HepG2 (cell line): ENCODE measurements around the gene NFATC4. TPM values are rescaled to one million over a fixed set of nuclear protein-coding genes. Genes with fewer than 3 reads are reported as not detected.

Experiments used
- ATF1 ChIP-seq: IDR thresholded peaks from 2 replicates; pipeline ENCODE4 v1.6.1; 2016; ENCODE audit warnings: mild to moderate bottlenecking, control low read depth
- CHD2 ChIP-seq: IDR thresholded peaks from 2 replicates; pipeline ENCODE4 v1.6.1; 2011; ENCODE audit warnings: low read depth, low read length, improper control_type of control experiment
- GATAD2A ChIP-seq: IDR thresholded peaks from 2 replicates; pipeline ENCODE4 v1.6.1; 2016
- GPN1 ChIP-seq: sonication (generic); formaldehyde crosslinking; IDR thresholded peaks from 2 replicates; pipeline ENCODE4 v1.5.1; 2020; ENCODE audit warnings: missing genetic modification reagents, borderline replicate concordance
- KDM2A ChIP-seq: sonication (generic); formaldehyde crosslinking; IDR thresholded peaks from 2 replicates; pipeline ENCODE4 v1.4.0; 2020; ENCODE audit warnings: low read depth, missing genetic modification reagents, borderline replicate concordance
- KLF9 ChIP-seq: IDR thresholded peaks from 2 replicates; pipeline ENCODE4 v1.6.1; 2016; ENCODE audit warnings: low read depth
- MAFK ChIP-seq, 2 experiments: IDR thresholded peaks in 1 of 2; conservative IDR thresholded peaks in 1 of 2; 2 replicates each; pipeline ENCODE4 v1.6.1; 2011; ENCODE audit warnings: improper control_type of control experiment in 2 of 2, low read length in 2 of 2
- SCMH1 ChIP-seq: sonication (generic); formaldehyde crosslinking; IDR thresholded peaks from 2 replicates; pipeline ENCODE4 v1.9.0; 2021; ENCODE audit warnings: missing genetic modification reagents, mild to moderate bottlenecking, borderline replicate concordance
- SP1 ChIP-seq, 2 experiments: fragments of 450-650 bp in 1 of 2; sonication (generic) in 1 of 2; formaldehyde crosslinking in 1 of 2; IDR thresholded peaks; 2 replicates each; pipeline versions ENCODE4 v1.4.0 to v1.6.1; 2016 to 2020; ENCODE audit warnings: missing genetic modification reagents in 1 of 2
- SYNCRIP ChIP-seq: fragments of 200-400 bp; formaldehyde crosslinking; IDR thresholded peaks from 2 replicates; pipeline ENCODE4 v1.6.1; 2018; ENCODE audit warnings: mild to moderate bottlenecking, low read depth, low read length; ENCODE audit not compliant: insufficient read depth
- TBL1XR1 ChIP-seq: fragments of 150-350 bp; IDR thresholded peaks from 2 replicates; pipeline ENCODE4 v1.6.1; 2014; ENCODE audit warnings: borderline replicate concordance, low read length; ENCODE audit not compliant: partially characterized antibody
- ZNF451 ChIP-seq: sonication (generic); formaldehyde crosslinking; IDR thresholded peaks from 2 replicates; pipeline ENCODE4 v1.5.0; 2020; ENCODE audit warnings: mild to moderate bottlenecking, missing genetic modification reagents
- ZNF775 ChIP-seq: sonication (generic); formaldehyde crosslinking; IDR thresholded peaks from 2 replicates; pipeline ENCODE4 v1.4.0; 2020; ENCODE audit warnings: missing genetic modification reagents, mild to moderate bottlenecking, moderate library complexity, borderline replicate concordance
- ZNF878 ChIP-seq: sonication (generic); formaldehyde crosslinking; IDR thresholded peaks from 2 replicates; pipeline ENCODE4 v1.8.1; 2023; ENCODE audit warnings: mild to moderate bottlenecking, missing genetic modification reagents, moderate library complexity
- polyA plus RNA-seq, 8 experiments: library from polyadenylated mRNA; depleted of rRNA in 3 of 8; stranded (reverse) in 7 of 8; unstranded in 1 of 8; fragments of >200 nt; fragmentation: Illumina TruSeq in 4 of 8; extraction: Trizol in 4 of 8; gene quantifications; 2 replicates each; pipeline versions ENCODE4 v1.2.1 to v1.2.3, GENCODE V29; 2011 to 2016; ENCODE audit warnings: low read depth in 4 of 8, missing spikeins in 1 of 8, mixed read lengths in 1 of 8; ENCODE audit not compliant: insufficient read depth in 1 of 8
- total RNA-seq, 5 experiments: library from RNA; depleted of rRNA; stranded (reverse); fragments of >200 nt; fragmentation: Illumina TruSeq; extraction: Trizol; gene quantifications; 2 replicates each; pipeline ENCODE4 v1.2.3, GENCODE V29; 2016; ENCODE audit warnings: low read depth in 1 of 5
- TF ChIP-seq, protein P1 (sequence below): sonication (generic); formaldehyde crosslinking; IDR thresholded peaks from 2 replicates; pipeline ENCODE4 v1.4.0; 2020; ENCODE audit warnings: low read depth, missing genetic modification reagents
- TF ChIP-seq, protein P2 (sequence below): IDR thresholded peaks from 2 replicates; pipeline ENCODE4 v1.6.1; 2016; ENCODE audit warnings: low read depth, missing genetic modification reagents, missing compliant biosample characterization
- TF ChIP-seq, protein P3 (sequence below), 2 experiments: sonication (generic) in 1 of 2; formaldehyde crosslinking in 1 of 2; IDR thresholded peaks; 2 replicates each; pipeline versions ENCODE4 v1.5.1 to v1.6.1; 2011 to 2020; ENCODE audit warnings: borderline replicate concordance in 1 of 2, low read depth in 1 of 2, low read length in 1 of 2, mild to moderate bottlenecking in 1 of 2, missing genetic modification reagents in 1 of 2, moderate library complexity in 1 of 2

Gene NFATC4
- total and polyA plus RNA-seq, 2 of the 13 experiments (the other 11 are each of a cell fraction or from before 2014, with no cell fraction given): 0.04 to 0.15 TPM

DNA sequence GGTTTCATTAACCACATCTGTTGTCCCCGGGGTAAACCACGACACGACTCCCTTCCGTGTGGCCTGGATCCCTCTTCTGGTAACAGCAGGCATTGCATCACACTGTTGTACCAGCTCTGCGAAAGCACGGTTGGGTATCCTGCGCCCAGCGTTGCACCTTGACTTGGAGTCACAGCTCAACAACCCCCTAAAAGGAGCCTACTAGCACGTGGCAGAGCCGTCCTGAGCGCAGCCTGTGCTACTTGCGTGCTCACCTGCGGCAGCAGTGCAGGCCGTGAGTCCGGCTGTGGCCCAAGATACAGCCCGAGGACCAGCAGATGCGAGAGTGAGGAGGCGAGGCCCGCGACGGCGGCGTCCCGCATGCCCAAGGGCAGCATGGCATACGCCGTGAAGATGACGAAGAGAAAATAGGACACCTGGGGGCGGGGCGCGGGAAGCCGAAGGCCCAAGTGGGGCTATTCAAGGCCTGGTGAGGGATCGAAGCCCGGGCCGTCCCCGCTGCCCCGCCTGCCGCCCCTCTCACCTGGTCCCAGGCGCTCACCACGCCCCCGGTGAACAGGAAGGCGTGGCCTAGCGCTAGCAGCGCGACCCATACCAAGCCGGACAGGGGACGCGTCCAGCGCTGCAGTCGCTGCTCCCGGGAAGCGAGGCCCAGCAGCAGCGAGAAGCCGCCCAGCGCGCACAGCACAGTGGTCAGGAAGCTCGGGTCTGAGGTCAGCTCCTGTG lies 35.6 kb upstream of the NFATC4 start (continued):
- TF ChIP-seq, protein P1, sequence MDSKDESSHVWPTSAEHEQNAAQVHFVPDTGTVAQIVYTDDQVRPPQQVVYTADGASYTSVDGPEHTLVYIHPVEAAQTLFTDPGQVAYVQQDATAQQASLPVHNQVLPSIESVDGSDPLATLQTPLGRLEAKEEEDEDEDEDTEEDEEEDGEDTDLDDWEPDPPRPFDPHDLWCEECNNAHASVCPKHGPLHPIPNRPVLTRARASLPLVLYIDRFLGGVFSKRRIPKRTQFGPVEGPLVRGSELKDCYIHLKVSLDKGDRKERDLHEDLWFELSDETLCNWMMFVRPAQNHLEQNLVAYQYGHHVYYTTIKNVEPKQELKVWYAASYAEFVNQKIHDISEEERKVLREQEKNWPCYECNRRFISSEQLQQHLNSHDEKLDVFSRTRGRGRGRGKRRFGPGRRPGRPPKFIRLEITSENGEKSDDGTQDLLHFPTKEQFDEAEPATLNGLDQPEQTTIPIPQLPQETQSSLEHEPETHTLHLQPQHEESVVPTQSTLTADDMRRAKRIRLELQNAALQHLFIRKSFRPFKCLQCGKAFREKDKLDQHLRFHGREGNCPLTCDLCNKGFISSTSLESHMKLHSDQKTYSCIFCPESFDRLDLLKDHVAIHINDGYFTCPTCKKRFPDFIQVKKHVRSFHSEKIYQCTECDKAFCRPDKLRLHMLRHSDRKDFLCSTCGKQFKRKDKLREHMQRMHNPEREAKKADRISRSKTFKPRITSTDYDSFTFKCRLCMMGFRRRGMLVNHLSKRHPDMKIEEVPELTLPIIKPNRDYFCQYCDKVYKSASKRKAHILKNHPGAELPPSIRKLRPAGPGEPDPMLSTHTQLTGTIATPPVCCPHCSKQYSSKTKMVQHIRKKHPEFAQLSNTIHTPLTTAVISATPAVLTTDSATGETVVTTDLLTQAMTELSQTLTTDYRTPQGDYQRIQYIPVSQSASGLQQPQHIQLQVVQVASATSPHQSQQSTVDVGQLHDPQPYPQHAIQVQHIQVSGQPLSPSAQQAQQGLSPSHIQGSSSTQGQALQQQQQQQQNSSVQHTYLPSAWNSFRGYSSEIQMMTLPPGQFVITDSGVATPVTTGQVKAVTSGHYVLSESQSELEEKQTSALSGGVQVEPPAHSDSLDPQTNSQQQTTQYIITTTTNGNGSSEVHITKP (CRISPR knock-in tag): 0 out of 2 replicates have a peak, but pooled peaks have one; percentile 76
- TF ChIP-seq MAFK (conservative IDR thresholded peaks at IDR 0.05 in 1 of 2, IDR thresholded peaks at IDR 0.05 in 1 of 2; ENCODE audit: low read length in 2 of 2) (no peak), SCMH1 (CRISPR knock-in tag) (no peak), ZNF775 (CRISPR knock-in tag) (peak; percentile 71), SP1 (IDR thresholded peaks at IDR 0.05) (no peak), SP1 (CRISPR knock-in tag; IDR thresholded peaks at IDR 0.05) (peak; percentile 62; the same call in 1 of the 2 replicates), GPN1 (CRISPR knock-in tag) (peak; percentile 87), TBL1XR1 (no peak), ZNF451 (CRISPR knock-in tag) (peak; percentile 91), SYNCRIP (no peak), CHD2 (peak; percentile 47), ZNF878 (CRISPR knock-in tag) (no peak; the same call in 1 of the 2 replicates), KLF9 (CRISPR knock-in tag) (peak; percentile 74; the same call in 1 of the 2 replicates), KDM2A (CRISPR knock-in tag) (peak; percentile 86), GATAD2A (CRISPR knock-in tag) (peak; percentile 77), ATF1 (CRISPR knock-in tag) (no peak)
- TF ChIP-seq, protein P2, sequence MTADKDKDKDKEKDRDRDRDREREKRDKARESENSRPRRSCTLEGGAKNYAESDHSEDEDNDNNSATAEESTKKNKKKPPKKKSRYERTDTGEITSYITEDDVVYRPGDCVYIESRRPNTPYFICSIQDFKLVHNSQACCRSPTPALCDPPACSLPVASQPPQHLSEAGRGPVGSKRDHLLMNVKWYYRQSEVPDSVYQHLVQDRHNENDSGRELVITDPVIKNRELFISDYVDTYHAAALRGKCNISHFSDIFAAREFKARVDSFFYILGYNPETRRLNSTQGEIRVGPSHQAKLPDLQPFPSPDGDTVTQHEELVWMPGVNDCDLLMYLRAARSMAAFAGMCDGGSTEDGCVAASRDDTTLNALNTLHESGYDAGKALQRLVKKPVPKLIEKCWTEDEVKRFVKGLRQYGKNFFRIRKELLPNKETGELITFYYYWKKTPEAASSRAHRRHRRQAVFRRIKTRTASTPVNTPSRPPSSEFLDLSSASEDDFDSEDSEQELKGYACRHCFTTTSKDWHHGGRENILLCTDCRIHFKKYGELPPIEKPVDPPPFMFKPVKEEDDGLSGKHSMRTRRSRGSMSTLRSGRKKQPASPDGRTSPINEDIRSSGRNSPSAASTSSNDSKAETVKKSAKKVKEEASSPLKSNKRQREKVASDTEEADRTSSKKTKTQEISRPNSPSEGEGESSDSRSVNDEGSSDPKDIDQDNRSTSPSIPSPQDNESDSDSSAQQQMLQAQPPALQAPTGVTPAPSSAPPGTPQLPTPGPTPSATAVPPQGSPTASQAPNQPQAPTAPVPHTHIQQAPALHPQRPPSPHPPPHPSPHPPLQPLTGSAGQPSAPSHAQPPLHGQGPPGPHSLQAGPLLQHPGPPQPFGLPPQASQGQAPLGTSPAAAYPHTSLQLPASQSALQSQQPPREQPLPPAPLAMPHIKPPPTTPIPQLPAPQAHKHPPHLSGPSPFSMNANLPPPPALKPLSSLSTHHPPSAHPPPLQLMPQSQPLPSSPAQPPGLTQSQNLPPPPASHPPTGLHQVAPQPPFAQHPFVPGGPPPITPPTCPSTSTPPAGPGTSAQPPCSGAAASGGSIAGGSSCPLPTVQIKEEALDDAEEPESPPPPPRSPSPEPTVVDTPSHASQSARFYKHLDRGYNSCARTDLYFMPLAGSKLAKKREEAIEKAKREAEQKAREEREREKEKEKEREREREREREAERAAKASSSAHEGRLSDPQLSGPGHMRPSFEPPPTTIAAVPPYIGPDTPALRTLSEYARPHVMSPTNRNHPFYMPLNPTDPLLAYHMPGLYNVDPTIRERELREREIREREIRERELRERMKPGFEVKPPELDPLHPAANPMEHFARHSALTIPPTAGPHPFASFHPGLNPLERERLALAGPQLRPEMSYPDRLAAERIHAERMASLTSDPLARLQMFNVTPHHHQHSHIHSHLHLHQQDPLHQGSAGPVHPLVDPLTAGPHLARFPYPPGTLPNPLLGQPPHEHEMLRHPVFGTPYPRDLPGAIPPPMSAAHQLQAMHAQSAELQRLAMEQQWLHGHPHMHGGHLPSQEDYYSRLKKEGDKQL (CRISPR knock-in tag): no peak; the same call in 1 of the 2 replicates
- TF ChIP-seq, protein P3, sequence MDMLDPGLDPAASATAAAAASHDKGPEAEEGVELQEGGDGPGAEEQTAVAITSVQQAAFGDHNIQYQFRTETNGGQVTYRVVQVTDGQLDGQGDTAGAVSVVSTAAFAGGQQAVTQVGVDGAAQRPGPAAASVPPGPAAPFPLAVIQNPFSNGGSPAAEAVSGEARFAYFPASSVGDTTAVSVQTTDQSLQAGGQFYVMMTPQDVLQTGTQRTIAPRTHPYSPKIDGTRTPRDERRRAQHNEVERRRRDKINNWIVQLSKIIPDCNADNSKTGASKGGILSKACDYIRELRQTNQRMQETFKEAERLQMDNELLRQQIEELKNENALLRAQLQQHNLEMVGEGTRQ (IDR thresholded peaks at IDR 0.05; ENCODE audit: low read depth, low read length): no peak
- TF ChIP-seq, protein P3 (CRISPR knock-in tag; IDR thresholded peaks at IDR 0.05; ENCODE audit: borderline replicate concordance): no peak
